HCT116 (cell line): ENCODE measurements around the gene TMEM202.

Source experiments
- CEBPB ChIP-seq: IDR thresholded peaks from 2 replicates; pipeline ENCODE4 v1.6.1; 2012; ENCODE audit warnings: low read depth
- EGR1 ChIP-seq: IDR thresholded peaks from 2 replicates; pipeline ENCODE4 v1.6.1; 2012; ENCODE audit warnings: low read depth
- ELF1 ChIP-seq: IDR thresholded peaks from 2 replicates; pipeline ENCODE4 v1.6.1; 2012; ENCODE audit warnings: low read depth, borderline replicate concordance
- EZH2 ChIP-seq: fragments of 200-600 bp; sonication (generic); IDR thresholded peaks from 2 replicates; pipeline ENCODE4 v1.6.1; 2017; ENCODE audit warnings: antibody characterized with exemption, mixed run types
- POLR2A ChIP-seq: IDR thresholded peaks from 2 replicates; pipeline ENCODE4 v1.7.0; 2011; ENCODE audit warnings: borderline replicate concordance; ENCODE audit not compliant: insufficient read depth, insufficient read length; ENCODE audit errors: extremely low read depth
- POLR2AphosphoS5 ChIP-seq: IDR thresholded peaks from 2 replicates; pipeline ENCODE4 v1.6.1; 2011; ENCODE audit warnings: mild to moderate bottlenecking, low read depth, low read length, moderate library complexity
- RAD21 ChIP-seq: IDR thresholded peaks from 2 replicates; pipeline ENCODE4 v1.6.1; 2012; ENCODE audit warnings: low read depth, mild to moderate bottlenecking
- TCF7L2 ChIP-seq: IDR thresholded peaks from 2 replicates; pipeline ENCODE4 v1.7.0; 2011; ENCODE audit warnings: borderline replicate concordance, inconsistent platforms; ENCODE audit not compliant: insufficient read depth, insufficient read length; ENCODE audit errors: extremely low read depth
- TF ChIP-seq, protein P1 (sequence below), 3 experiments: fragments of 200-600 bp in 1 of 3; sonication (generic) in 1 of 3; IDR thresholded peaks in 2 of 3; conservative IDR thresholded peaks in 1 of 3; 2 replicates each; pipeline ENCODE4 v1.5.1; 2012 to 2017; ENCODE audit warnings: low read depth in 2 of 3, low read length in 2 of 3, antibody characterized with exemption in 1 of 3, borderline replicate concordance in 1 of 3, control low read depth in 1 of 3, mild to moderate bottlenecking in 1 of 3, mixed read lengths in 1 of 3, mixed run types in 1 of 3, moderate library complexity in 1 of 3; ENCODE audit not compliant: insufficient read depth in 1 of 3
- TF ChIP-seq, protein P2 (sequence below): IDR thresholded peaks from 2 replicates; pipeline ENCODE4 v1.6.1; 2012
- TF ChIP-seq, protein P3 (sequence below): IDR thresholded peaks from 2 replicates; pipeline ENCODE4 v1.6.1; 2011; ENCODE audit warnings: mild to moderate bottlenecking, low read length, moderate library complexity; ENCODE audit not compliant: insufficient replicate concordance; ENCODE audit errors: extremely low read depth

DNA sequence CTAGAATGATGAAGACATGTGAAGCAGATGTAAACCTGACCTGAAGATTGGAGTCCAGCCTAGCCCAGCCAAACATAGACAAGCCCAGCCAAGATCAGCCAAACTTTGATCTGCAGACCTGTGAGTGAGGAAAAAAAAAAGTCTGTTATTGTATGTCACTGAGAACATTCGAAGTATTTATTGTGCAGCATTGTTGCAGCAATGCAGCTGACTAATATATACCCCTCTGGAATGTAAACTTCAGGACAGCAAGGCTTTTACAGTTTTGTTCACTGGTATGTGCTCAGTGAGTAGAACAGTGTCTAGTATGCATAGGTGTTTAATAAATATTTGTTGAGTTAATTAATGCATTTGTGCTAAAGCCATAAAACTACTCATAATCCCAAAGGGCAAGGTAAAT is 23.4 kb downstream of the TMEM202 start:
- TF ChIP-seq RAD21 (no peak), POLR2A (no peak), CEBPB (no peak), TCF7L2 (no peak), ELF1 (no peak), EGR1 (no peak), EZH2 (no peak), POLR2AphosphoS5 (no peak)
- TF ChIP-seq, protein P1, sequence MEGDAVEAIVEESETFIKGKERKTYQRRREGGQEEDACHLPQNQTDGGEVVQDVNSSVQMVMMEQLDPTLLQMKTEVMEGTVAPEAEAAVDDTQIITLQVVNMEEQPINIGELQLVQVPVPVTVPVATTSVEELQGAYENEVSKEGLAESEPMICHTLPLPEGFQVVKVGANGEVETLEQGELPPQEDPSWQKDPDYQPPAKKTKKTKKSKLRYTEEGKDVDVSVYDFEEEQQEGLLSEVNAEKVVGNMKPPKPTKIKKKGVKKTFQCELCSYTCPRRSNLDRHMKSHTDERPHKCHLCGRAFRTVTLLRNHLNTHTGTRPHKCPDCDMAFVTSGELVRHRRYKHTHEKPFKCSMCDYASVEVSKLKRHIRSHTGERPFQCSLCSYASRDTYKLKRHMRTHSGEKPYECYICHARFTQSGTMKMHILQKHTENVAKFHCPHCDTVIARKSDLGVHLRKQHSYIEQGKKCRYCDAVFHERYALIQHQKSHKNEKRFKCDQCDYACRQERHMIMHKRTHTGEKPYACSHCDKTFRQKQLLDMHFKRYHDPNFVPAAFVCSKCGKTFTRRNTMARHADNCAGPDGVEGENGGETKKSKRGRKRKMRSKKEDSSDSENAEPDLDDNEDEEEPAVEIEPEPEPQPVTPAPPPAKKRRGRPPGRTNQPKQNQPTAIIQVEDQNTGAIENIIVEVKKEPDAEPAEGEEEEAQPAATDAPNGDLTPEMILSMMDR (IDR thresholded peaks at IDR 0.05 in 2 of 3, conservative IDR thresholded peaks at IDR 0.05 in 1 of 3; ENCODE audit: borderline replicate concordance in 1 of 3, insufficient read depth in 1 of 3, low read depth in 2 of 3, low read length in 2 of 3): no peak
- TF ChIP-seq, protein P2, sequence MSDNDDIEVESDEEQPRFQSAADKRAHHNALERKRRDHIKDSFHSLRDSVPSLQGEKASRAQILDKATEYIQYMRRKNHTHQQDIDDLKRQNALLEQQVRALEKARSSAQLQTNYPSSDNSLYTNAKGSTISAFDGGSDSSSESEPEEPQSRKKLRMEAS: no peak
- TF ChIP-seq, protein P3, sequence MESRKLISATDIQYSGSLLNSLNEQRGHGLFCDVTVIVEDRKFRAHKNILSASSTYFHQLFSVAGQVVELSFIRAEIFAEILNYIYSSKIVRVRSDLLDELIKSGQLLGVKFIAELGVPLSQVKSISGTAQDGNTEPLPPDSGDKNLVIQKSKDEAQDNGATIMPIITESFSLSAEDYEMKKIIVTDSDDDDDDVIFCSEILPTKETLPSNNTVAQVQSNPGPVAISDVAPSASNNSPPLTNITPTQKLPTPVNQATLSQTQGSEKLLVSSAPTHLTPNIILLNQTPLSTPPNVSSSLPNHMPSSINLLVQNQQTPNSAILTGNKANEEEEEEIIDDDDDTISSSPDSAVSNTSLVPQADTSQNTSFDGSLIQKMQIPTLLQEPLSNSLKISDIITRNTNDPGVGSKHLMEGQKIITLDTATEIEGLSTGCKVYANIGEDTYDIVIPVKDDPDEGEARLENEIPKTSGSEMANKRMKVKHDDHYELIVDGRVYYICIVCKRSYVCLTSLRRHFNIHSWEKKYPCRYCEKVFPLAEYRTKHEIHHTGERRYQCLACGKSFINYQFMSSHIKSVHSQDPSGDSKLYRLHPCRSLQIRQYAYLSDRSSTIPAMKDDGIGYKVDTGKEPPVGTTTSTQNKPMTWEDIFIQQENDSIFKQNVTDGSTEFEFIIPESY: no peak
